Measurements from ENCODE around the gene SIM2. TPM values are rescaled to one million over a fixed set of nuclear protein-coding genes. Genes with fewer than 3 reads are reported as not detected.
A peak's percentile ranks its signal among the peaks of the same experiment; 100 is the strongest.

Gene SIM2
- total RNA-seq, 2 donors from 2014 or later = 0.16 to 0.84 TPM

GRCh38 chr21:36703626-36704280 is 4.8 kb downstream of the SIM2 start:
- ATAC-seq (no peak), DNase-seq (ENCODE audit: low spot score in 2 of 2) (peak in 1 of 2 donors; percentile 5)
- Mint-ChIP-seq H3K27ac (no peak overlapping the region), H3K36me3 (peaks cover 5 to 9% of the 10 kb centered on the region in 2 donors), H3K9me3 (no peaks in the 10 kb centered on the region)

- ATAC-seq = peak in 1 of 2 donors; percentile 59
- H3K27ac Mint-ChIP-seq = no peak overlapping the region
These were observed 5.5 kb downstream of the SIM2 start for GRCh38 chr21:36704281-36704957.

GRCh38 chr21:36704958-36705678 is 6.2 kb downstream of the SIM2 start:
- ATAC-seq = no peak
- Mint-ChIP-seq H3K36me3 (peaks cover 5 to 9% of the 10 kb centered on the region in 2 donors), H3K9me3 (no peaks in the 10 kb centered on the region), H3K27ac (no peak overlapping the region)
- DNase-seq (ENCODE audit: low spot score in 2 of 2) = peak in 1 of 2 donors; percentile 10

More at GRCh38 chr21:36704281-36704957, 5.5 kb downstream of the SIM2 start:
- Mint-ChIP-seq H3K9me3 (no peaks in the 10 kb centered on the region), H3K36me3 (peaks cover 5 to 9% of the 10 kb centered on the region in 2 donors)
- peak in 1 of 2 donors; percentile 10 for DNase-seq (ENCODE audit: low spot score in 2 of 2)

- DNase-seq (ENCODE audit: low spot score in 2 of 2) (peak in 1 of 2 donors; percentile 8), ATAC-seq (no peak)
- H3K27ac Mint-ChIP-seq = no peak overlapping the region
These were observed 7.0 kb downstream of the SIM2 start for GRCh38 chr21:36705679-36706481.

GRCh38 chr21:36706482-36706852 is 7.6 kb downstream of the SIM2 start:
- DNase-seq (ENCODE audit: low spot score in 2 of 2) (no peak), ATAC-seq (no peak)
- Mint-ChIP-seq H3K36me3 (peaks cover 4 to 5% of the 10 kb centered on the region in 2 donors), H3K27ac (no peak overlapping the region), H3K9me3 (no peaks in the 10 kb centered on the region)

More at GRCh38 chr21:36705679-36706481, 7.0 kb downstream of the SIM2 start:
- H3K36me3 Mint-ChIP-seq = peaks cover 4 to 5% of the 10 kb centered on the region in 2 donors
- H3K9me3 Mint-ChIP-seq = no peaks in the 10 kb centered on the region

- Mint-ChIP-seq H3K9me3 (no peaks in the 10 kb centered on the region), H3K36me3 (peaks cover 4 to 5% of the 10 kb centered on the region in 2 donors), H3K27ac (no peak overlapping the region)
- no peak for ATAC-seq
- DNase-seq (ENCODE audit: low spot score in 2 of 2) = peak in 1 of 2 donors; percentile 24
These were observed 8.2 kb downstream of the SIM2 start for GRCh38 chr21:36706951-36707762.

GRCh38 chr21:36707763-36708285 is 8.9 kb downstream of the SIM2 start:
- Mint-ChIP-seq H3K27ac (no peak overlapping the region), H3K9me3 (no peaks in the 10 kb centered on the region), H3K36me3 (peaks cover 4 to 5% of the 10 kb centered on the region in 2 donors)
- DNase-seq (ENCODE audit: low spot score in 2 of 2) = no peak
- no peak for ATAC-seq

GRCh38 chr21:36708286-36709029 is 9.5 kb downstream of the SIM2 start:
- Mint-ChIP-seq H3K36me3 (peaks cover 4 to 5% of the 10 kb centered on the region in 2 donors), H3K9me3 (no peaks in the 10 kb centered on the region), H3K27ac (no peak overlapping the region)
- ATAC-seq (no peak), DNase-seq (ENCODE audit: low spot score in 2 of 2) (peak in 1 of 2 donors; percentile 15)

- peak overlapping the region in 1 of 2 donors; percentile 65 for H3K27ac Mint-ChIP-seq
- H3K9me3 Mint-ChIP-seq = no peaks in the 10 kb centered on the region
- DNase-seq (ENCODE audit: low spot score in 2 of 2) (peak in 1 of 2 donors; percentile 7), ATAC-seq (no peak)
- peaks cover 4 to 5% of the 10 kb centered on the region in 2 donors for H3K36me3 Mint-ChIP-seq
These were observed 10.3 kb downstream of the SIM2 start for GRCh38 chr21:36709030-36709867.

GRCh38 chr21:36709868-36710728 is 11.2 kb downstream of the SIM2 start:
- H3K36me3 Mint-ChIP-seq = peaks cover 4 to 5% of the 10 kb centered on the region in 2 donors
- no peak for DNase-seq (ENCODE audit: low spot score in 2 of 2)
- peak overlapping the region in 1 of 2 donors; percentile 65 for H3K27ac Mint-ChIP-seq
- no peaks in the 10 kb centered on the region for H3K9me3 Mint-ChIP-seq
- no peak for ATAC-seq

GRCh38 chr21:36710729-36711048 is 11.8 kb downstream of the SIM2 start:
- Mint-ChIP-seq H3K36me3 (peaks cover 4 to 5% of the 10 kb centered on the region in 2 donors), H3K27ac (no peak overlapping the region), H3K9me3 (no peaks in the 10 kb centered on the region)
- ATAC-seq (no peak), DNase-seq (ENCODE audit: low spot score in 2 of 2) (no peak)

GRCh38 chr21:36713746-36714145 is 14.8 kb downstream of the SIM2 start:
- no peaks in the 10 kb centered on the region for H3K9me3 Mint-ChIP-seq
- no peak for ATAC-seq
- no peak overlapping the region for H3K27ac Mint-ChIP-seq

GRCh38 chr21:36716387-36716786 is 17.5 kb downstream of the SIM2 start:
- ATAC-seq (no peak), DNase-seq (ENCODE audit: low spot score in 2 of 2) (no peak)
- no peaks in the 10 kb centered on the region for H3K9me3 Mint-ChIP-seq
- H3K27ac Mint-ChIP-seq = no peak overlapping the region
- no peaks in the 10 kb centered on the region for H3K36me3 Mint-ChIP-seq

More at GRCh38 chr21:36713746-36714145, 14.8 kb downstream of the SIM2 start:
- no peaks in the 10 kb centered on the region for H3K36me3 Mint-ChIP-seq
- DNase-seq (ENCODE audit: low spot score in 2 of 2) = no peak

Data from activated naive CD4-positive, alpha-beta T cell treated with anti-CD3 and anti-CD28 coated beads, Interleukin-2, amount 50 U/mL, for 72 hours (primary cell).